Gastroesophageal sphincter (tissue), 3 donors: ENCODE measurements around the gene IFI16.

Source experiments
- EP300 ChIP-seq: sonication (generic); formaldehyde crosslinking; IDR thresholded peaks from one replicate; pipeline ENCODE4 v1.6.1; 2017; ENCODE audit warnings: antibody characterized with exemption, mild to moderate bottlenecking
- POLR2A ChIP-seq, 2 donors: fragments of 450-650 bp; IDR thresholded peaks; one replicate each; pipeline ENCODE4 v1.6.1; 2017; ENCODE audit warnings: antibody characterized with exemption in 2 of 2, mild to moderate bottlenecking in 2 of 2, moderate library complexity in 1 of 2
- POLR2AphosphoS5 ChIP-seq: sonication (generic); formaldehyde crosslinking; IDR thresholded peaks from one replicate; pipeline ENCODE4 v1.6.1; 2017; ENCODE audit warnings: antibody characterized with exemption
- TF ChIP-seq, protein P1 (sequence below), 4 experiments: fragments of 200-600 bp in 2 of 4; fragments of 450-650 bp in 2 of 4; sonication (generic) in 1 of 4; IDR thresholded peaks; one replicate each; pipeline ENCODE4 v1.5.1; 2017 to 2019; ENCODE audit warnings: antibody characterized with exemption in 4 of 4, mild to moderate bottlenecking in 2 of 4, moderate library complexity in 2 of 4

GRCh38 chr1:158992787-158993312, 16.9 kb upstream of the IFI16 start:
- TF ChIP-seq, protein P1, sequence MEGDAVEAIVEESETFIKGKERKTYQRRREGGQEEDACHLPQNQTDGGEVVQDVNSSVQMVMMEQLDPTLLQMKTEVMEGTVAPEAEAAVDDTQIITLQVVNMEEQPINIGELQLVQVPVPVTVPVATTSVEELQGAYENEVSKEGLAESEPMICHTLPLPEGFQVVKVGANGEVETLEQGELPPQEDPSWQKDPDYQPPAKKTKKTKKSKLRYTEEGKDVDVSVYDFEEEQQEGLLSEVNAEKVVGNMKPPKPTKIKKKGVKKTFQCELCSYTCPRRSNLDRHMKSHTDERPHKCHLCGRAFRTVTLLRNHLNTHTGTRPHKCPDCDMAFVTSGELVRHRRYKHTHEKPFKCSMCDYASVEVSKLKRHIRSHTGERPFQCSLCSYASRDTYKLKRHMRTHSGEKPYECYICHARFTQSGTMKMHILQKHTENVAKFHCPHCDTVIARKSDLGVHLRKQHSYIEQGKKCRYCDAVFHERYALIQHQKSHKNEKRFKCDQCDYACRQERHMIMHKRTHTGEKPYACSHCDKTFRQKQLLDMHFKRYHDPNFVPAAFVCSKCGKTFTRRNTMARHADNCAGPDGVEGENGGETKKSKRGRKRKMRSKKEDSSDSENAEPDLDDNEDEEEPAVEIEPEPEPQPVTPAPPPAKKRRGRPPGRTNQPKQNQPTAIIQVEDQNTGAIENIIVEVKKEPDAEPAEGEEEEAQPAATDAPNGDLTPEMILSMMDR (IDR thresholded peaks at IDR 0.05) = no peak
- TF ChIP-seq EP300 = no peak
- TF ChIP-seq POLR2AphosphoS5 = no peak
- no peak for TF ChIP-seq POLR2A (IDR thresholded peaks at IDR 0.05)
